GM19099 (cell line): ENCODE results near the gene FAM169A.

ENCODE experiments used
- POLR2A ChIP-seq: IDR thresholded peaks from 3 replicates; pipeline ENCODE4 v1.6.1; 2011; ENCODE audit warnings: low read depth; ENCODE audit not compliant: insufficient read length; ENCODE audit errors: extremely low read depth

Gene FAM169A

GRCh38 chr5:74865804-74866595, at the start of gene FAM169A:
Gene FAM169A (minus strand): TSS chr5:74866387. CDS start chr5:74841676, 24,711 bp downstream.
- peak; percentile 57 for TF ChIP-seq POLR2A

- no peak for TF ChIP-seq POLR2A
Observed at GRCh38 chr5:74915488-74915887, 49.3 kb upstream of the FAM169A start.

GRCh38 chr5:74903165-74903787, 37.1 kb upstream of the FAM169A start:
- no peak for TF ChIP-seq POLR2A

GRCh38 chr5:74897049-74897448, 30.9 kb upstream of the FAM169A start:
- no peak for TF ChIP-seq POLR2A

- TF ChIP-seq POLR2A = no peak
Observed at GRCh38 chr5:74895906-74896305, 29.7 kb upstream of the FAM169A start.

- TF ChIP-seq POLR2A = no peak
Observed at GRCh38 chr5:74894351-74894750, 28.2 kb upstream of the FAM169A start.

- TF ChIP-seq POLR2A = no peak
Observed at GRCh38 chr5:74892921-74893320, 26.7 kb upstream of the FAM169A start.

GRCh38 chr5:74889523-74890105, 23.4 kb upstream of the FAM169A start:
- no peak for TF ChIP-seq POLR2A

GRCh38 chr5:74888117-74888516, 21.9 kb upstream of the FAM169A start:
- TF ChIP-seq POLR2A = no peak

- TF ChIP-seq POLR2A = no peak
Observed at GRCh38 chr5:74885170-74885569, 19.0 kb upstream of the FAM169A start.

- no peak for TF ChIP-seq POLR2A
Observed at GRCh38 chr5:74877624-74878304, 11.6 kb upstream of the FAM169A start.

GRCh38 chr5:74875994-74876791, 10.0 kb upstream of the FAM169A start:
- no peak for TF ChIP-seq POLR2A

GRCh38 chr5:74873525-74874249, 7.5 kb upstream of the FAM169A start:
- no peak for TF ChIP-seq POLR2A
